HG02763 (cell line): Measurements from ENCODE around the gene NET1.
"Not testable (repeated sequence)": the region's sequence is repeated elsewhere in the genome, so short reads cannot be mapped to it uniquely, and the experiment has no call there.

Experiments
- ATAC-seq: cut with Tn5 transposase; IDR thresholded peaks from one replicate; pipeline ENCODE4 v1.9.1; 2021; ENCODE audit warnings: mild to moderate bottlenecking, moderate library complexity; ENCODE audit not compliant: unreplicated experiment

The NET1 gene, protein sequence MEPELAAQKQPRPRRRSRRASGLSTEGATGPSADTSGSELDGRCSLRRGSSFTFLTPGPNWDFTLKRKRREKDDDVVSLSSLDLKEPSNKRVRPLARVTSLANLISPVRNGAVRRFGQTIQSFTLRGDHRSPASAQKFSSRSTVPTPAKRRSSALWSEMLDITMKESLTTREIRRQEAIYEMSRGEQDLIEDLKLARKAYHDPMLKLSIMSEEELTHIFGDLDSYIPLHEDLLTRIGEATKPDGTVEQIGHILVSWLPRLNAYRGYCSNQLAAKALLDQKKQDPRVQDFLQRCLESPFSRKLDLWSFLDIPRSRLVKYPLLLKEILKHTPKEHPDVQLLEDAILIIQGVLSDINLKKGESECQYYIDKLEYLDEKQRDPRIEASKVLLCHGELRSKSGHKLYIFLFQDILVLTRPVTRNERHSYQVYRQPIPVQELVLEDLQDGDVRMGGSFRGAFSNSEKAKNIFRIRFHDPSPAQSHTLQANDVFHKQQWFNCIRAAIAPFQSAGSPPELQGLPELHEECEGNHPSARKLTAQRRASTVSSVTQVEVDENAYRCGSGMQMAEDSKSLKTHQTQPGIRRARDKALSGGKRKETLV

DNA sequence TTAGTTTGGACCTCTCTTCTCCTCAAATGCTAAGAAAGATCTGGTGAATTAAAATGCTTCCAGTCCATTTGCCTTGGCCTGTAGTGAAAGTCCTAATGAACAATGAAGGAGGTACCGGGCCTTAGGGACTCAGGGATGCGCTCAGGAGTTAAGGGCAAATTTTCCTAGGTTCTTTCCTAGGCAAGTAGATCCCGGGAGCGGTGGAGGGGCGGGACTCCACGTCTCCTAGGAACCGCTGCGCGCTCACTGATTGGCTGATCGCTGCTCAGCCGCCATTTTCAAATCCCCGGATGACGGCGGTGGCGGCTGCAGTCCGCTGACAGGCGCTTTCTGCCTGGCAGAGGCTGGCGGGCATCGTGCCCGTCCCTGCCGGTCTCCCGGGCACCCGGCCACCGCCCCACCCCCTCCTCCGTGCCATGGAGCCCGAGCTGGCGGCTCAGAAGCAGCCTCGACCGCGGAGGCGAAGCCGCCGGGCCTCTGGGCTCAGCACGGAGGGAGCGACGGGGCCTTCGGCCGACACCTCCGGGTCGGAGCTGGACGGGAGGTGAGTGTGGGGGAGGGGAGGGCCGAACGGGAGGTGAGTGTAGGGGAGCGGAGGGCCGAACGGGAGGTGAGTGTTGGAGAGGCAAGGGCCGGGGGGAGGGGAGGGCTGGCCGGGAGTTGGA, at the start of gene NET1:
Gene NET1, plus strand, starts transcription at position 281 of the 665 bp plus-strand sequence. Its CDS starts 136 bp downstream, at position 417.
- ATAC-seq: peak; percentile 95

DNA sequence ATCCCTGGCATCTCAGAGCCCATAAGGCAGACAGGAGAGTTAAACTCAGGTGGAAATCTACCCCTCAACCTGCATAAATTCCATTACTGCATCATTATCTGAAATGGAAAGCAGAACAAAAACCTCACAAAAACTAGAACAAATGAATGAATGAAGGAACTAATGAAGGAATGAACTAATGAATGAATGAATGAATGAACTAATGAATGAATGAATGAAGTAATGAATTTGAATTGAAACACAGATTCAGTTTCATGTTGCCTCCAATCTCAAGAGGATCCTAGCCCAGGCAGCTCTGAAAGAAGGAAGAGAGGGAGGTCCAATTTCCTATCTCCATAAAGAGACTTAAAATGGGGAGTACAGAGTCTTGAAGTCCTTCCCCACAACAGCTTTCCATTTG, 49.5 kb upstream of the NET1 start:
- ATAC-seq: no peak

DNA sequence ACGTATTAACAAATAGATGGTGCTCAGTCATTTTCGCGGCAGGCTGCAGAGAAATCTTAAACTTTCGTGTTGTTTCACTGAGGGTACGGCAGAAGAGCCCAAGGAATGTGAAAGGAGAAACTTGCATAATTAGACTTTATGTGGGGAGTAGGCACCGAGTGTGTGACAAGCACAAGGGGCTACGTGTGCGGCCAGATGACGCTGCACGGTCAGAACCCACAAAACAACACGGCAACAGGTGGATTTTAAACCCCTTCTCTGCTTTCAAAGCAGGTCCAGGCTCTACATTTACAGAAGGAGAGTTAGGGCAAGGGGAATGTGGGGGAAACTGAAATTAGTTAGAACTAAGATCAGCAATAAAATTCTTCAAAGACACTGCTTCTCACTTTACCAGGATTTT, 48.0 kb upstream of the NET1 start:
- no peak for ATAC-seq

DNA sequence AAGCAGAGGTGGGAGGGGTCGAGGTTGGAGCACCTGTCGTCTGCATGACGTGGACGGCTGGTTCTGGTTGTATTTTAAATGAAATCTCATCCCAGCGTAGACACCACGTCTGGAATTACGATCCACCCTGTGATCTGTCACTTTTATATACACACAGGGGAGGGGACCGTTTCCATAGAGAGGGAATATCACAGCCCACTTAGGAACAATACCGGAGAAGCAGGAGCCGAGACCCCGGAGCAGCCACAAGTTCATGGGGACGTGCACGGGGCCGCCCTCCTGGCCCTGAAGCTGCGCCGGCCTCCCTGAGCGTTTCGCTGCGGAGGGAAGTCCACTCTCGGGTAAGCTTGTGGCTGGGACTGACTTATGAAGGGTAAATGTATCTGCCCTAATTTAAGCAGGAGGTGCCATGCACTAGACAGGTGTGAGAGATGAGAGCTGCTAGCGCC, 47.4 kb upstream of the NET1 start, which contains the start of gene UCN3:
Gene UCN3, plus strand, starts transcription at position 77 of the 449 bp plus-strand sequence. CDS start 8,755 bp downstream, outside the sequence.
- ATAC-seq: no peak

DNA sequence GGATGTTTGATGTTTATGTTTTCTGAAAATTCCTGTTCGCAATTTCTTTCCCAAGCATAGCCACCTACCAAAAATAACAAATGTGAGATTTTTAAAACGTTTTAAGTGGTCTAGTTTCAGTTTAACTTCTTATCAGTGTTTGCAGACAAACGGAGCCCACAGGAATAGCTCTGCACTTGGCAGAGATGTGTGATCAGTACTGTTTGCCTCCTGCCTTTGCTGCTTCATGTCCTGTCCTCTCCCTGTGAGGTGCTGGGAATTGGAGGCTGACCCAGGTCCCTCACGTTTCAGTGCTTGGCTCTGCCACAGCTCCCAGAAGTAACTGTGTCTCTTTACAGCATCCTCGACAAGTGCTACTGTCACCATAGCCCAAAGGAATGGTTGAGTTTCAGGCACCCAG, 46.4 kb upstream of the NET1 start:
- ATAC-seq: no peak

DNA sequence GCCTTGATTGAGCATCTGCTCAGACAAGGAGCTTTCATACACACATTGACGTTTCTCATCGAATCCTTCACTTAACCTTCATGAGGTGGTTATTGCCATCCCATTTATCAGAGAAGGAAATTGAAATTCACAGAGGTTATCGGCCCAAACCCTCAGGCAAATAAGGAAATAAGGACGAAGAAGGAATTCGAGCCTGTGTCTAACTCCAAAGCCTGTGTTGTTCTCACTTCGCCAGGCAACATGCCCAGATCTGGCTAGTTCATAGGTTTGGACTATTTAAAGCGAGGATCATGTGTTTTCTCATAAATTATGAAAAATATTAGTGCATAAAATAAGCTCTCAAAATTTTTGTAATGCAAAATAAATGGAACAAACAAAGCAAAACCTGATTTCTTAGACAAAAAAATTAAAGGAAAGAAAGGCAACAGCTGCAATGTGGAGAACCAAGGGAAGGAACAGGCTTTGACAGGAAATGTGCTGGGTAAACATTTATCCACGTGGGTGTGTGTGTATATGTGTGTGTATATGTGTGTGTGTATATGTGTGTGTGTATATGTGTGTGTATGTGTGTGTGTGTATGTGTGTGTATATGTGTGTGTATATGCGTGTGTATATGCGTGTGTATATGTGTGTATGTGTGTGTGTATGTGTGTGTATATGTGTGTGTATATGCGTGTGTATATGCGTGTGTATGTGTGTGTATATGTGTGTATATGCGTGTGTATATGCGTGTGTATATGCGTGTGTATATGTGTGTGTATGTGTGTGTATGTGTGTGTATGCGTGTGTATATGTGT, 42.8 kb upstream of the NET1 start:
- ATAC-seq: no peak

DNA sequence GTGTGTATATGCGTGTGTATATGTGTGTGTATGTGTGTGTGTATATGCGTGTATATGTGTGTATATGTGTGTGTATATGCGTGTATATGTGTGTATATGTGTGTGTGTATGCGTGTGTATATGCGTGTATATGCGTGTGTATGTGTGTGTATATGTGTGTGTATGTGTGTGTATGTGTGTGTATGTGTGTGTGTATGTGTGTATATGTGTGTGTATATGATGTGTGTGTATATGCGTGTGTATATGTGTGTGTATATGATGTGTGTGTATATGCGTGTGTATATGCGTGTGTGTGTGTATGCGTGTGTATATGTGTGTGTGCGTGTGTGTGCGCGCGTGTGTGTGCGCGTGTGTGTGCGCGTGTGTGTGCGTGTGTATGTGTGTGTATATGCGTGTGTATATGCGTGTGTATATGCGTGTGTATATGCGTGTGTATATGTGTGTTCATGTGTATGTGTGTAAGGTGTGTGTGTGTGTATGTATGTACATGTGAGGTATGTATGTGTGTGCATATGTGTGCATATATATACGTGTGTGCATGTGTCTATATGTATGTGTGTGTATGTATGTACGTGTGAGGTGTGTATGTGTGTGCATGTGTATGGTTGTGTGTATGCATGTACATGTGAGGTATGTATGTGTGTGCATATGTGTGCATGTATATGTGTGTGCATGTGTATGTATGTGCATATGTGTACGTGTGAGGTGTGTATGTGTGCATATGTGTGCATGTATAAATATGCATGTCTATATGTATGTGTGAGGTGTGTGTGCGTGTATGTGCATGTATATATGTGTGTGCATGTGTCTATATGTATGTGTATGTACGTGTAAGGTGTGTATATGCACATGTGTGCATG, 41.6 kb upstream of the NET1 start:
- no peak for ATAC-seq

DNA sequence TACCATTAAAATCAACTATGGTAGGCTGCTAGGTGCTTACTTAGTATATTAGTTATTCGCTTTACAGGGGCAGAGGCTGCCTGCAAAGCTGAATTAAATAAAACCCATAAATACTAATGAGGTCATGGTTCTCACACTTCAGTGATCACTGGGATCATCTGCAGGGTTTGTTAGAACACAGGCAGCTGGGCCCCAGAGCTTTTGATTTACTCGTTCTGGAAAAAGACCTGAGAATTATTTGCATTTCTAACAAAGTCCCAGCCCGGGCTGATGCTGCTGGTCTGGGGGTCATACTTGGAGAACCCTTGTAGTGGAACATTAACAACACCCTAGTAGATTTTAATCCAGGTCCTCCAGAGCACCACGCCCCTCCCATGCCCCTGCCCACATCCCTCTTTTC, 39.0 kb upstream of the NET1 start:
- ATAC-seq: no peak

DNA sequence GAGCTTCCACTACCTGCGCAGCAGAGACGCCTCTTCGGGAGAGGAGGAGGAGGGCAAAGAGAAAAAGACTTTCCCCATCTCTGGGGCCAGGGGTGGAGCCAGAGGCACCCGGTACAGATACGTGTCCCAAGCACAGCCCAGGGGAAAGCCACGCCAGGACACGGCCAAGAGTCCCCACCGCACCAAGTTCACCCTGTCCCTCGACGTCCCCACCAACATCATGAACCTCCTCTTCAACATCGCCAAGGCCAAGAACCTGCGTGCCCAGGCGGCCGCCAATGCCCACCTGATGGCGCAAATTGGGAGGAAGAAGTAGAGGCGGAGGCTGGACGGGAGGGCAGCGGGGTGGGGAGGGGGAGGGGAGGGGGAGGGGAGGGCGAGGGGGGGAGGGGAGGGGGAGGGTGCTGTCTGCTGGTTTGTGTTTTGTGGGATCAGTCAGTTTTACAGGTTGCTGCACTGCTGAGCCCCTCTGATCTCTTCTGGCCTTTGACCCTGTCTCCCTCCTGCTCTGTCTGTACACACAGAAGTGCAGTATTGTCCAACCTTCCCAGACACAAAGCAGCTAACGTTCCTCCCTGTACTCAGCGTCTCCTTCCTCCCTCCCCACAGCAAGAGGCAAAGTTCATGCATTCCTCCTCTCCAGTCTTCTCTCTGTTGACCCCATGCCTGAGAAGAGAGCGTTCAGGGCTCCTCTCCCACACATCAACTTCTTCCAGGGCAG, 38.3 kb upstream of the NET1 start:
- no peak for ATAC-seq

DNA sequence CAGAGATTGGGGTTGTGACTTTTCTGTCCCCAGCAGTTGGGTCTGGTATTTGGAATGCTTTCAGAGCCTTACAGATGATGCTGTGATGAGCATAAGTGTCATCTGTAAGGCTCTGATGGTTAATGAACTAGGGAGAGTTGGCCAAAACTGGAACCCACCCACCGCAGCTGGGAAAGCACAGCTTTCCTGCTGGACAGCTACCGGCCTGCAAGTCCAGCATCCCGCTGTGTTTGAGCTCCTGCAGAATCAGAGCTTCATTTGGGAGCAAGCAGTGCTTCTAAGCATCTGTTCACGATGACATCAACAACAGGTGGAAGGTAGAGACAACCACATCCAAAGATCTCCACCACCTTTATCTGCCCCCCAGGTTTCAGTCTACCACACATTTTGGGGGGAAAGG, 35.9 kb upstream of the NET1 start:
- ATAC-seq: no peak

DNA sequence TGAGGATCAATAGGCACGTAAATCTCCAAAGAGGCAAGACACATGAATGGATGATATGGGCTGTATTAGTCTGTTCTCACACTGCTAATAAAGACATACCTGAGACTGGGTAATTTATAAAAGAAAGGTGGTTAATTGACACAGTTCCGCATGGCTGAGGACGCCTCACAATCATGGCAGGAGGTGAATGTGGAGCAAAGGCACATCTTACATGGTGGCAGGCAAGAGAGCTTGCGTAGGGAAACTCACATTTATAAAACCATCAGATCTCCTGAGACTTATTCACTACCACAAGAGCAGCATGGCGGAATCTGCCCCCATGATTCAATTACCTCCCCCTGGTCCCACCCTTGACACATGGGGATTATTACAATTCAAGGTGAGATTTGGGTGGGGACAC, 33.2 kb upstream of the NET1 start:
- not testable (repeated sequence) for ATAC-seq

DNA sequence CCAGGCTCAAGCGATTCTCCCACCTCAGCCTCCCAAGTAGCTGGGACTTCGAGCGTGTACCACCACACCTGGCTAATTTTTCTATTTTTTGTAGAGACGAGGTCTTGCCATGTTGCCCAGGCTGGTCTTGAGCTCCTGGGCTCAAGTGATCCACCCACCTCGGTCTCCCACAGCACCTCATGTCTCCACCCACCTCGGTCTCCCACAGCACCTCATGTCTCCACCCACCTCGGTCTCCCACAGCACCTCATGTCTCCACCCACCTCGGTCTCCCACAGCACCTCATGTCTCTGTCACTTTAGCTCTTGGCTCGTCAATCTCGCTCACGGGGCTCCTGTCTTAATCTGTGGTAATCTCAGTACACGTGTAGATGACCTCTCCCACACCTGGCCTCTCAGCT, 32.0 kb upstream of the NET1 start:
- ATAC-seq: not testable (repeated sequence)

DNA sequence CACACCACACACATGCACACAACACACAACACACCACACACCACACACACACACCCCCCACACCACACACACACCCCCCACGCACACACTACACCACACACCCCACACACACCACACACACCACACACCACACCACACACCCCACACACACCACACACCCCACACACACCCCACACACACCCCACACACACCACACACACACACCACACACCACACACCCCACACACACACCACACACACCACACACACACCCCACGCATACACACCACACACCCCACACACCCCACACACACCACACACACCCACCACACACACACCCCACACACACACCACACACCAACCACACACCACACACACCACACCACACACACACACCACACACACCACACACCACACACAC, 31.2 kb upstream of the NET1 start:
- no peak for ATAC-seq

DNA sequence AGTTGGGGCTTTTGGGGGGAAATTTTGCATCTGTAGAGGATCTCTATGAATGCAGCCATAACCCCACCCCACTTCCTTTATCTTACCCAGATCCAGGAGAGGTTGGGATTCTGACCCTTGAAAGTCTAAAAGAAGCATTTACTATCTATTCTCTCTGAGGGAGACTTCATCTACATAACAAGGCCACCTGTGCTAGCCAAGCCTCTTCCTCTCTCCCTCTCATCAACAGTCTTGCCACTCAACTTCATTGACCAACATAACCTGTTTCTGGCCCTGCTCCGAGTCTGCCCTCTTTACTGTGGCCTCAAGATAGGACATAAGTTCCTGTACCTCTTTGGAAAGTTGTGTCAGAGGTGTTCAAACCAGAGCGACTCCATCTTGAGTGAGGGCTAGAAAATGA, 27.1 kb upstream of the NET1 start:
- no peak for ATAC-seq

DNA sequence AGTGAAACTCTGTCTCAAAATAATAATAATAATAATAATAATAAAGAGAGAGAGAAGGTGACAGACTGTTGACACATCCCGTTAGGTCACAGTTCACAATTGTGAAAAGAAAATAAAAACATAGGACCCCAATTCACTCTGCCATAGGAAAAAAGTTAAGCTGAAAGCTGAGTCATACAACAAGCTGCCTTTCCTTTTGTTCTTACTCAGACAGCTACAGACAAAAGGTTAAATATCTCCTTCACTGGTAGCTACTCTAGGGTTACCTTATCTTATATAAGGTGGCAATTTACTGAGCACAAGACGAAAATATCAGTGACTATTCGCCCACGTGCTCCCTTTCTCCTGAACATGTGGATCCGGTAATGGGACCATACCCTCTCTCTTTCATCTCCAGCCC, 25.2 kb upstream of the NET1 start:
- ATAC-seq: no peak

DNA sequence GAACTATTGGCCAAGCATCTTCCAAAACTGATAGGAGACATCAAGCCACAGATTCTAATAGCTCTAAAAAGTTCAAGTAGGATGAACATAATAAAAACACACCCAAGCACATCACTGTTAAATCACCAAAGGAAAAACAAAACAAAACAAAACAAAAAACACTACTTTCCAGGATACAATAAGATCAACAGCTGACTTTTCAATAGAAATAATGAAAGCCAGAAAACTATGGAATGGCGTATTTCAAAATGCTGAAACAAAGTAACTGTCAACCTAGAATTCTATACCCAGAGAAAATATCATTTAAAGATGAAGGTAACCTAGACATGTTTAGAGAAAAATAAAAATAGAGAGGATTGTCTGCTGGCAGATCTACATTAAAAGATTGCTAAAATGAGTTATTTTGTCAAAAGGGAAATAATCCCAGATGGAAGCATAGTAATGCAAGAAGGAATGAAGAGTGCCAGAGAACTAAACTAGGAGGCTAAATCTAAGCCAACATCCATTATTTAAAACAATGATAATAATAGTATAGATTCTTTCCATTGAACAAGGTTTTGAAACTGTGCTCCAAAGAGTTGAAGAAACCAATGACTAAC, 21.7 kb upstream of the NET1 start:
- no peak for ATAC-seq

DNA sequence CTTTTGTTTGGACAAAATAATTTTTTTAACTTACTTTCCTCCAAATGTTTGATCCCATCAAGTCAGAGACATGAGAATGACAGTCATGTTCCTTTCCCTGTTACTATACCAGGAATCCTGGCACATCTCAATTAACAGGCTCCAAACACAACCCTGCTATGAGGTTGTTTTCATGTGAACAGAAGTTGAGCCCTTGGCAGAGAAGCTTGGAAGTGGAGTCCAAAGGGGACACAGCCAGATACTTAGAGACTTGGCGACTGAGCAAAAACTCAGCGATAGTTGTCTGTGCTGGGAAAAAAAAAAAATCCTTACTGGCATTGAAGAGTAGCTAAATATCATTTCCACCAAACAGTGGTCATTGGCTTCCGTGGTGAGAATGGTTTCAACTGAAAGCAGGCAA, 20.6 kb upstream of the NET1 start:
- ATAC-seq: no peak

DNA sequence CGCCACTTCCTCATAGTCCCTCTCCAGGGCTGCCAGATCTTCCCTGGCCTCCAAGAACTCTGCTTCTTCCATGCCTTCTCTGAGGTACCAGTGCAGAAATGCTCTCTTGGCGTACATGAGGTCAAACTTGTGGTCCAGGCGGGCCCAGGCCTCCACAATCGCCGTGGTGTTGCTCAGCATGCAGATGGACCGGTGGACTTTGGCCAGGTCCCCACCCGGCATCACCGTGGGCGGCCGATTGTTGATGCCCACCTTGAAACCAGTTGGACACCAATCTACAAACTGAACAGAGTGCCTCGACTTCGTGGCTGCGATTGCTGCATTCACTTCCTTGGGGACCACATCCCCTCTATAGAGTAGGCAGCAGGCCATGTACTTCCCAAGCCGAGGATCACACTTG, 18.8 kb upstream of the NET1 start:
- ATAC-seq: no peak

DNA sequence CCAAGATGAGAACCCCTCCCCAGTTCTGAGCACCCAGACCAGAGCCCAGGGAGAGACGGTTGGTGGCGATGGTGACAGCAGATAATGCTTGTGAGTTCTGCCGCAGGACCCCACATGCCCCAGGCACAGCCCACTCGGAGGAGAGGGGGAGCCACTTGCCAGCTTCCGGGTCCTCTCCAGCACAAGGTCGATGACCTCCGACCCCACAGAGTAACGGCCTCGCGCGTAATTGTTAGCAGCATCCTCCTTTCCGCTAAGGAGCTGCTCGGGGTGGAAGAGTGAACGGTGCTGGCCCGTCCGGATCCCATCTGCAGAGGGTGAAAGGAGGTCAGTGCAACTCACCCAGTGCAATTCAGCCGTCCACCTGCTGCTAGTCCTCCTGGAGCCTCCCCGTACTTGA, 17.2 kb upstream of the NET1 start:
- no peak for ATAC-seq
